Spleen (tissue), 11 donors: ENCODE results near the gene RPL38. TPM values are rescaled to one million over a fixed set of nuclear protein-coding genes. Genes with fewer than 3 reads are reported as not detected.
A peak's percentile ranks its signal among the peaks of the same experiment; 100 is the strongest.

ENCODE experiments used
- DNase-seq: peaks from one replicate; pipeline ENCODE4 v3.0.0-alpha.2; 2020
- H3K27ac ChIP-seq, 8 donors: fragments of 200-600 bp; sonication (generic) in 7 of 8; 1 replicate in 4 of 8; 2 replicates in 4 of 8; pipeline versions ENCODE4 v1.5.0 to v1.8.0; 2016 to 2021; ENCODE audit warnings: inconsistent platforms in 4 of 8, mild to moderate bottlenecking in 4 of 8, moderate library complexity in 1 of 8
- H3K27me3 ChIP-seq, 7 donors: fragments of 200-600 bp; sonication (generic) in 6 of 7; replicated peaks in 1 of 7; 1 replicate in 4 of 7; 2 replicates in 3 of 7; pipeline versions ENCODE4 v1.5.0 to v1.8.0; 2016 to 2021; ENCODE audit warnings: inconsistent platforms in 3 of 7, mild to moderate bottlenecking in 1 of 7
- H3K36me3 ChIP-seq, 6 donors: fragments of 200-600 bp; sonication (generic) in 5 of 6; 1 replicate in 4 of 6; 2 replicates in 2 of 6; pipeline versions ENCODE4 v1.5.0 to v1.8.0; 2016 to 2021; ENCODE audit warnings: inconsistent platforms in 2 of 6
- H3K4me1 ChIP-seq, 6 donors: fragments of 200-600 bp; sonication (generic) in 5 of 6; 1 replicate in 3 of 6; 2 replicates in 3 of 6; pipeline versions ENCODE4 v1.5.0 to v1.8.0; 2016 to 2021; ENCODE audit warnings: inconsistent platforms in 3 of 6
- H3K4me3 ChIP-seq, 8 donors: fragments of 200-600 bp; sonication (generic) in 7 of 8; 1 replicate in 4 of 8; 2 replicates in 4 of 8; pipeline versions ENCODE4 v1.5.0 to v1.8.0; 2016 to 2021; ENCODE audit warnings: inconsistent platforms in 4 of 8, mild to moderate bottlenecking in 4 of 8, moderate library complexity in 2 of 8
- H3K9me3 ChIP-seq, 8 donors: fragments of 200-600 bp; sonication (generic) in 7 of 8; 1 replicate in 4 of 8; 2 replicates in 4 of 8; pipeline versions ENCODE4 v1.5.0 to v1.8.0; 2016 to 2021; ENCODE audit warnings: inconsistent platforms in 4 of 8
- CTCF ChIP-seq, 11 experiments: fragments of 200-600 bp in 7 of 11; fragments of 450-650 bp in 4 of 11; sonication (generic) in 4 of 11; IDR thresholded peaks in 8 of 11; conservative IDR thresholded peaks in 3 of 11; 1 replicate in 7 of 11; 2 replicates in 4 of 11; pipeline versions ENCODE4 v1.4.0 to v1.8.0; 2016 to 2021; ENCODE audit warnings: antibody characterized with exemption in 11 of 11, inconsistent platforms in 4 of 11, mild to moderate bottlenecking in 1 of 11
- POLR2A ChIP-seq, 3 donors: fragments of 450-650 bp; IDR thresholded peaks; one replicate each; pipeline ENCODE4 v1.5.1; 2017; ENCODE audit warnings: antibody characterized with exemption in 3 of 3, mild to moderate bottlenecking in 1 of 3
- POLR2AphosphoS5 ChIP-seq, 3 donors: sonication (generic); formaldehyde crosslinking; IDR thresholded peaks; one replicate each; pipeline ENCODE4 v1.5.1; 2017; ENCODE audit warnings: antibody characterized with exemption in 3 of 3
- WGBS, 5 donors: extraction: QIAGEN DNeasy Blood & Tissue Kit in 3 of 5; methylation state at CpG; one replicate each; pipeline versions ENCODE4 v1.1.5 to v1.1.7; 2013 to 2018; 5-methylcytosine and 5-hydroxymethylcytosine counted together
- intact Hi-C: fragments of 100-400 bp; cut with DNase I; formaldehyde crosslinking; loops from one replicate; pipeline ENCODE4 v1.15.0; 2023; ENCODE audit warnings: low total_unique reads
- polyA plus RNA-seq, 3 donors: library from polyadenylated mRNA; stranded (reverse); fragments of 200-250 nt; gene quantifications; one replicate each; pipeline ENCODE4 v1.2.1, GENCODE V29; 2013
- total RNA-seq, 7 donors: library from RNA; depleted of rRNA in 3 of 7; stranded (reverse); fragments of >200 nt in 3 of 7; fragmentation: NEBNext Ultra II Directional in 4 of 7; extraction: Animal tissue kit (Norgen Biotek cat#: 25700) in 4 of 7; gene quantifications; one replicate each; pipeline versions ENCODE4 v1.1.0 to v1.2.1, GENCODE V29; 2016 to 2021
- donor health status: healthy with polysubstance abuse.
- donor health status: DM: no; HTN: no; CAD: no; lungs with moderate emphysema.
- donor health status: DM: no; HTN: no; CAD: no.
- donor health status: Bipolar disorder and iron deficiency.
- donor health status: healthy.
- donor health status: DM: no; HTN: no; CAD: no.
- donor health status: DM: yes; HTN: yes; CAD: no.

Gene RPL38
- total and polyA plus RNA-seq, 10 donors = 311 to 3,463 (median 896) TPM

DNA sequence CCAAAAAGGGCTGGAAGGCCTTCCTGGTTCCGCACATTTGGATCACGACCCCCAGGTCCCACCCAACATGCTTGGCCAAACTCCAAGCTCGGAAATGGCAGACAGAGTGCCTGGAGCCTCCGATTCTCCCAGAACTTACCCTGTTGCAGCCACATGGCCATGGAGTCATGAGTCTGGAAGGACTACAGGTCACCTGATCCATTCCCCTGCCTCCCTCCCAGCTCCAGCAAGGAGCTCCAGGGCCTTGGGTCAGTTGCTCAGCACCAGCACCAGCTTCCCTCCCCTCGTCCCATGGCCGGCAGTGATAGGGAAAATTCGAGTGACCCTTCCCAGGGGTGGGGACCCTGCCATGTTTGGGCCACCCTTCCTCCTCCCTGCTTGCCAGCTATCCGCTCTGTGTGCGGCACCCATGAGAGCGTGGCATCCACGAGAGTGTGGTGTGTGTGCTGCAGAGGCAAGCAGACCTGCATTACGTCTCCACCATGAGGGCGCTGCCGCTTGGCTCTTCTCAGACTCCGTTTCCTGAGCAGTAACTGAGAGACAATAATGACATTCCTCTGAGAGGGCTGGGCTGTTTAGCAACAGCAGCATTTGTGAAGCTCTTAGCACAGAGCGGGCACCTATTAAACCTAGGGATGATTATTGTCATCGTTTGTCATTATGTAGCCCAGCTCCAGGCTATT, 21.3 kb upstream of the RPL38 start:
- TF ChIP-seq POLR2A (IDR thresholded peaks at IDR 0.05) (no peak), CTCF (IDR thresholded peaks at IDR 0.05 in 8 of 11, conservative IDR thresholded peaks at IDR 0.05 in 3 of 11) (no peak), POLR2AphosphoS5 (IDR thresholded peaks at IDR 0.05) (no peak)
- H3K4me3 ChIP-seq = no peak overlapping the region
- peak; percentile 55 for DNase-seq
- H3K27me3 ChIP-seq = peaks cover 0 to 56% (median 4%) of the 10 kb centered on the region in 7 donors
- no peaks in the 10 kb centered on the region for H3K4me1 ChIP-seq
- WGBS, 5 donors = 83 to 93% (median 86%) methylated on average over 8 to 17 of the region's 17 CpGs
- no peak overlapping the region for H3K27ac ChIP-seq
- intact Hi-C loops = no loop called here
- no peaks in the 10 kb centered on the region for H3K36me3 ChIP-seq
- H3K9me3 ChIP-seq = no peaks in the 10 kb centered on the region

GRCh38 chr17:74183411-74183810, 20.1 kb upstream of the RPL38 start:
- intact Hi-C loops = no loop called here
- Histone ChIP-seq H3K36me3 (no peaks in the 10 kb centered on the region), H3K9me3 (no peaks in the 10 kb centered on the region), H3K4me3 (no peak overlapping the region), H3K4me1 (no peaks in the 10 kb centered on the region), H3K27me3 (peaks cover 0 to 50% (median 0%) of the 10 kb centered on the region in 7 donors), H3K27ac (no peak overlapping the region)
- 78 to 89% (median 81%) methylated on average over 9 of the region's 9 CpGs for WGBS, 5 donors
- TF ChIP-seq POLR2A (IDR thresholded peaks at IDR 0.05) = no peak
- no peak for TF ChIP-seq POLR2AphosphoS5 (IDR thresholded peaks at IDR 0.05)
- no peak for TF ChIP-seq CTCF (IDR thresholded peaks at IDR 0.05 in 8 of 11, conservative IDR thresholded peaks at IDR 0.05 in 3 of 11)
- DNase-seq = peak; percentile 54

DNA sequence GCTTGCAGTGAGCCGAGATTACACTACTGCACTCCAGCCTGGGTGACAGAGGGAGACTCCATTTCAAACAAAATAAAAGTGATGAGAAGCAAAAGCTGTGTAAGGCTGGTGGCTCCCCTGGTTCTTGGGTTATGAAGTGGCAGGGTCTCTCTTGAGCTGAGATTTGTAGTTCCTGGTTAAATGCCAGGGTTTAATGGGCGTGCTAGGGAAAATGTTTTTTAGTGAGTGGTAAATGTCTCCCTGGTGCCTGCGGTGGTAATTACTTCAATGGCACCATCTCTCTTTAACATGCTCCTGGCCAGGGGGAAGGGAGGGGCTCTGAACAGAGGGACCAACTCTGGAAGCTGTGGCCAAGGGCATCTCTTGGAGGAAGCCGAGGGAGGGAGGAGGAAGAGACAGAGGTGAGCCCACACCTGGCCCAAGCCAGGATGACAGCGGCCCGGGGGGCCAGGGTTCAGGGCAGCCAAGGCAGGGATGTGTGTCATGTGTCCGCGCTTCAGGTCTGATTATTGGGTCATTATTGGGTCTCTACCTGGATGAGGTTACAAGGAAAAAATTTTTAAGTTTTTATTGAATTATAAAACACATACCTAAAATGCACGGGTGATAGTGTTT, 17.8 kb upstream of the RPL38 start:
- H3K27me3 ChIP-seq = peaks cover 0 to 33% (median 0%) of the 10 kb centered on the region in 7 donors
- no peaks in the 10 kb centered on the region for H3K36me3 ChIP-seq
- no peak overlapping the region for H3K27ac ChIP-seq
- H3K9me3 ChIP-seq = peaks cover 0 to 5% (median 0%) of the 10 kb centered on the region in 8 donors
- DNase-seq = peak; percentile 48
- H3K4me1 ChIP-seq = no peaks in the 10 kb centered on the region
- intact Hi-C loops = no loop called here
- no peak overlapping the region for H3K4me3 ChIP-seq
- WGBS, 5 donors = 72 to 85% (median 78%) methylated on average over 9 of the region's 9 CpGs
- TF ChIP-seq POLR2AphosphoS5 (IDR thresholded peaks at IDR 0.05) (no peak), CTCF (IDR thresholded peaks at IDR 0.05 in 8 of 11, conservative IDR thresholded peaks at IDR 0.05 in 3 of 11) (no peak), POLR2A (IDR thresholded peaks at IDR 0.05) (no peak)

DNA sequence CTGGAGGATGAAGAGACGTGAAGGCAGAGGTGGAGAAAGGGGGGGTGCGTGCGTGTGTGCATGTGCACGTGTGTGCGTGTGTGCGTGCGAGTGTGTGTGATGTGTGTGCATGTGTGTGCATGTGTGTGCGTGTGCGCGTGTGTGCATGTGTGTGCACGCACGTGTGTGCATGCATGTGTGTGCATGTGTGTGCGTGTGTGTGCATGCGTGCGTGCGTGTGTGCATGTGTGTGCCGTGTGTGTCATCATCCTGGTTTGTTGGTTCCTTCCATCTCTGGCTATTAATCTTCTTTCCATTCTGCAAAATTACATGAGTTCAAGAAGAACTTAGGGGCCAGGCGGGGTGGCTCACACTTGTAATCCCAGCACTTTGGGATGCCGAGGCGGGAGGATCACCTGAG, 17.0 kb upstream of the RPL38 start:
- DNase-seq = peak; percentile 51
- WGBS, 5 donors = 88 to 93% (median 91%) methylated on average over 20 of the region's 20 CpGs

More for the DNA sequence above, 17.0 kb upstream of the RPL38 start:
- Histone ChIP-seq H3K4me3 (no peak overlapping the region), H3K27me3 (peaks cover 0 to 33% (median 0%) of the 10 kb centered on the region in 7 donors), H3K9me3 (peaks cover 0 to 5% (median 0%) of the 10 kb centered on the region in 8 donors), H3K27ac (no peak overlapping the region), H3K4me1 (no peaks in the 10 kb centered on the region), H3K36me3 (no peaks in the 10 kb centered on the region)
- TF ChIP-seq CTCF (IDR thresholded peaks at IDR 0.05 in 8 of 11, conservative IDR thresholded peaks at IDR 0.05 in 3 of 11) = no peak
- TF ChIP-seq POLR2A (IDR thresholded peaks at IDR 0.05) = no peak
- no peak for TF ChIP-seq POLR2AphosphoS5 (IDR thresholded peaks at IDR 0.05)
- intact Hi-C loops = no loop called here
